HepG2 (cell line): ENCODE results near the gene FOXI3. TPM values are rescaled to one million over a fixed set of nuclear protein-coding genes. Genes with fewer than 3 reads are reported as not detected.

Experiments used
- ATAC-seq: fragments of 200-7000 bp; cut with Tn5 transposase; 3 replicates; pipeline ENCODE4 v1.9.1; 2020; ENCODE audit warnings: mild to moderate bottlenecking, moderate library complexity
- BruUV-seq: library from RNA; stranded (reverse); fragments of 400-500 nt; replicated peaks from 2 replicates; lab custom pipeline; 2021; lab: Mats Ljungman, UMichigan
- CTCF ChIA-PET: fragments of 300-600 bp; formaldehyde crosslinking; extraction: SDS; loops from one replicate; lab custom pipeline; 2021; ENCODE audit warnings: low total read pairs, inconsistent platforms, low intra/inter-chr PET ratio; lab: Yijun Ruan, JAX
- POLR2A ChIA-PET: fragments of 350-600 bp; sonication (Branson Sonifier 250); formaldehyde crosslinking; loops from one replicate; lab custom pipeline; 2020; ENCODE audit warnings: antibody characterized with exemption, inconsistent platforms; lab: Yijun Ruan, JAX
- DNase-seq: peaks from one replicate; pipeline ENCODE4 v3.0.0-alpha.2; 2015; ENCODE audit warnings: low spot score
- FAIRE-seq: peaks from 3 replicates; lab custom pipeline; 2011; peaks lifted over from hg19 to GRCh38; lab: Jason Lieb, UNC
- H2AFZ ChIP-seq: one replicate; pipeline ENCODE4 v1.6.1; 2011; ENCODE audit warnings: low read length, inconsistent platforms
- H3K27ac ChIP-seq: fragments of 300-600 bp; 3 replicates; pipeline ENCODE4 v1.8.0; 2011; ENCODE audit warnings: mixed run types, mild to moderate bottlenecking, mixed read lengths, low read length, inconsistent platforms; ENCODE audit not compliant: insufficient read depth; ENCODE audit errors: extremely low read length
- H3K27me3 ChIP-seq, 2 experiments: fragments of 200-600 bp in 1 of 2; 2 replicates in 1 of 2; 3 replicates in 1 of 2; pipeline versions ENCODE4 v1.6.0 to v1.8.0; 2011; ENCODE audit warnings: low read length in 2 of 2, mild to moderate bottlenecking in 2 of 2, moderate library complexity in 2 of 2, inconsistent platforms in 1 of 2; ENCODE audit not compliant: insufficient read depth in 2 of 2, control insufficient read depth in 1 of 2
- H3K36me3 ChIP-seq, 2 experiments: fragments of 200-600 bp in 1 of 2; replicated peaks in 1 of 2; 2 replicates in 1 of 2; 3 replicates in 1 of 2; pipeline versions ENCODE4 v1.5.1 to v1.8.0; 2011; ENCODE audit warnings: low read length in 2 of 2, inconsistent platforms in 1 of 2; ENCODE audit not compliant: insufficient read depth in 2 of 2, control insufficient read depth in 1 of 2
- H3K4me1 ChIP-seq: 2 replicates; pipeline ENCODE4 v1.5.1; 2012; ENCODE audit warnings: low read length, inconsistent platforms; ENCODE audit not compliant: insufficient read depth
- H3K4me2 ChIP-seq: 2 replicates; pipeline ENCODE4 v1.6.0; 2011; ENCODE audit warnings: low read depth, low read length, inconsistent platforms
- H3K4me3 ChIP-seq, 3 experiments: fragments of 200-600 bp in 1 of 3; sonication (generic), shearing (Covaris generic) in 1 of 3; replicated peaks in 1 of 3; 2 replicates each; pipeline ENCODE4 v1.5.1; 2011 to 2016; ENCODE audit warnings: low read length in 3 of 3, inconsistent platforms in 2 of 3, low read depth in 2 of 3, mild to moderate bottlenecking in 2 of 3, control low read depth in 1 of 3, mixed read lengths in 1 of 3; ENCODE audit not compliant: insufficient read depth in 1 of 3
- H3K79me2 ChIP-seq: one replicate; pipeline ENCODE4 v1.6.1; 2011; ENCODE audit warnings: low read length, inconsistent platforms; ENCODE audit not compliant: insufficient read depth
- H3K9ac ChIP-seq: 2 replicates; pipeline ENCODE4 v1.6.0; 2011; ENCODE audit warnings: mild to moderate bottlenecking, low read depth, low read length, inconsistent platforms; ENCODE audit not compliant: insufficient read depth
- H3K9me3 ChIP-seq: 2 replicates; pipeline ENCODE4 v1.5.1; 2012; ENCODE audit warnings: mild to moderate bottlenecking, low read length
- H4K20me1 ChIP-seq: 2 replicates; pipeline ENCODE4 v1.6.0; 2011; ENCODE audit warnings: inconsistent platforms, mild to moderate bottlenecking, low read length, moderate library complexity; ENCODE audit not compliant: insufficient read depth
- ATAD3A ChIP-seq: sonication (generic); formaldehyde crosslinking; IDR thresholded peaks from 2 replicates; pipeline ENCODE4 v1.4.0; 2020; ENCODE audit warnings: missing genetic modification reagents
- CAMTA2 ChIP-seq: sonication (generic); formaldehyde crosslinking; IDR thresholded peaks from 2 replicates; pipeline ENCODE4 v1.4.0; 2020; ENCODE audit warnings: mild to moderate bottlenecking, missing genetic modification reagents, borderline replicate concordance
- ETV6 ChIP-seq: sonication (generic); formaldehyde crosslinking; conservative IDR thresholded peaks from 2 replicates; pipeline ENCODE4 v1.4.0; 2020; ENCODE audit warnings: missing genetic modification reagents
- FLYWCH1 ChIP-seq: sonication (generic); formaldehyde crosslinking; IDR thresholded peaks from 2 replicates; pipeline ENCODE4 v1.8.1; 2023; ENCODE audit warnings: mild to moderate bottlenecking, missing genetic modification reagents
- RFX1 ChIP-seq: fragments of 450-650 bp; IDR thresholded peaks from 2 replicates; pipeline ENCODE4 v1.6.1; 2017
- TOPORS ChIP-seq: sonication (generic); formaldehyde crosslinking; IDR thresholded peaks from 2 replicates; pipeline ENCODE4 v1.8.0; 2023; ENCODE audit warnings: mild to moderate bottlenecking, missing genetic modification reagents
- ZNF160 ChIP-seq: sonication (generic); formaldehyde crosslinking; IDR thresholded peaks from 2 replicates; pipeline ENCODE4 v1.8.0; 2022; ENCODE audit warnings: mild to moderate bottlenecking, inconsistent platforms, missing genetic modification reagents
- ZNF230 ChIP-seq: sonication (generic); formaldehyde crosslinking; IDR thresholded peaks from 2 replicates; pipeline ENCODE4 v1.4.0; 2020; ENCODE audit warnings: mild to moderate bottlenecking, missing genetic modification reagents
- ZNF556 ChIP-seq: sonication (generic); formaldehyde crosslinking; IDR thresholded peaks from 2 replicates; pipeline ENCODE4 v1.4.0; 2020; ENCODE audit warnings: mild to moderate bottlenecking, missing genetic modification reagents, borderline replicate concordance
- ZNF570 ChIP-seq: sonication (generic); formaldehyde crosslinking; IDR thresholded peaks from 2 replicates; pipeline ENCODE4 v1.4.0; 2020; ENCODE audit warnings: mild to moderate bottlenecking, missing genetic modification reagents, borderline replicate concordance
- WGBS: methylation state at CpG from one replicate; pipeline ENCODE4 v1.1.6; 2017; ENCODE audit warnings: low lambda C conversion rate; 5-methylcytosine and 5-hydroxymethylcytosine counted together
- in situ Hi-C: cut with HindIII; loops from 2 replicates; pipeline ENCODE4 v1.10.0; 2017; ENCODE audit warnings: low pct_unique_long_range_greater_than_20kb; ENCODE audit not compliant: extremely low pct_ligation_motif_present
- intact Hi-C: fragments of 100-400 bp; cut with micrococcal nuclease; formaldehyde crosslinking; loops from one replicate; pipeline ENCODE4 v1.10.0; 2022; ENCODE audit not compliant: unreplicated experiment
- polyA plus RNA-seq, 8 experiments: library from polyadenylated mRNA; depleted of rRNA in 3 of 8; stranded (reverse) in 7 of 8; unstranded in 1 of 8; fragments of >200 nt; fragmentation: Illumina TruSeq in 4 of 8; extraction: Trizol in 4 of 8; gene quantifications; 2 replicates each; pipeline versions ENCODE4 v1.2.1 to v1.2.3, GENCODE V29; 2011 to 2016; ENCODE audit warnings: low read depth in 4 of 8, missing spikeins in 1 of 8, mixed read lengths in 1 of 8; ENCODE audit not compliant: insufficient read depth in 1 of 8
- total RNA-seq, 5 experiments: library from RNA; depleted of rRNA; stranded (reverse); fragments of >200 nt; fragmentation: Illumina TruSeq; extraction: Trizol; gene quantifications; 2 replicates each; pipeline ENCODE4 v1.2.3, GENCODE V29; 2016; ENCODE audit warnings: low read depth in 1 of 5
- TF ChIP-seq, protein P1 (sequence below), 2 experiments: sonication (generic) in 1 of 2; formaldehyde crosslinking in 1 of 2; IDR thresholded peaks; 2 replicates each; pipeline versions ENCODE4 v1.5.1 to v1.6.1; 2011 to 2020; ENCODE audit warnings: borderline replicate concordance in 1 of 2, low read depth in 1 of 2, low read length in 1 of 2, mild to moderate bottlenecking in 1 of 2, missing genetic modification reagents in 1 of 2, moderate library complexity in 1 of 2
- TF ChIP-seq, protein P2 (sequence below): IDR thresholded peaks from 2 replicates; pipeline ENCODE4 v1.6.1; 2018; ENCODE audit warnings: missing genetic modification reagents
- TF ChIP-seq, protein P3 (sequence below): sonication (generic); formaldehyde crosslinking; IDR thresholded peaks from 2 replicates; pipeline ENCODE4 v1.5.0; 2020; ENCODE audit warnings: missing genetic modification reagents
- TF ChIP-seq, protein P4 (sequence below): sonication (generic); formaldehyde crosslinking; IDR thresholded peaks from 2 replicates; pipeline ENCODE4 v1.4.0; 2020; ENCODE audit warnings: missing genetic modification reagents, borderline replicate concordance

FOXI3 gene
- total and polyA plus RNA-seq, 2 of the 13 experiments (the other 11 are each of a cell fraction or from before 2014, with no cell fraction given): not detected

DNA sequence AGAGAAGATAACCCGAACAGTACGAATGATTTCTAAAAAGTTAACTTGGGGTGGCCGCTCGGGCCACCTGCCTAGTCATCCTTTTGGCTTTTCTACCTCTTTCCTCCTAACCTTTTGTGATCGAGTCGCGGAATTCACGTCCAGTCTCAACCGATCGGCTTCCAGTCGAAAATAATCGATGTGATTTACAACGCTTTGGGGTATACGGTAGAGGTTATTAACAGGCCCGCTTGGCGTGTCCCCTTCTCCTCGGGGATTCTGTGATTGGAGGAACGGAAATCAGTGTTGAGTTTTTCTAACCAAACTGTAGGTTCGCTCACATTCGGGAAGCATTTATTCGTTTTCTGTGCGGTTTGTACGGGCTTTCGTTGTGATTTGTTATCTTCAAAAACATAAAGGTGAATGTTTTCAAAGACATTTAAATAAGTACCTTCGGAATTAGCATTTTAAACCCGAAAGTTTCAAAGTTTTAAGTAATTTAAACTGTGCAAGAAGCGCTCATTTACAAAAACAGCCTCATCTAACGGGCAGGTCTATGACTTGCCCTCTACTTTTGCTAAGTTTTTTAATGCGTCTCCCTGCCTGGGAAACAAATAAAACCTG lies 588 bp upstream of the FOXI3 start (continued):
- TF ChIP-seq, protein P1, sequence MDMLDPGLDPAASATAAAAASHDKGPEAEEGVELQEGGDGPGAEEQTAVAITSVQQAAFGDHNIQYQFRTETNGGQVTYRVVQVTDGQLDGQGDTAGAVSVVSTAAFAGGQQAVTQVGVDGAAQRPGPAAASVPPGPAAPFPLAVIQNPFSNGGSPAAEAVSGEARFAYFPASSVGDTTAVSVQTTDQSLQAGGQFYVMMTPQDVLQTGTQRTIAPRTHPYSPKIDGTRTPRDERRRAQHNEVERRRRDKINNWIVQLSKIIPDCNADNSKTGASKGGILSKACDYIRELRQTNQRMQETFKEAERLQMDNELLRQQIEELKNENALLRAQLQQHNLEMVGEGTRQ (IDR thresholded peaks at IDR 0.05; ENCODE audit: low read depth, low read length): no peak
- TF ChIP-seq, protein P1 (CRISPR knock-in tag; IDR thresholded peaks at IDR 0.05; ENCODE audit: borderline replicate concordance): no peak
- TF ChIP-seq CAMTA2 (no peak), ZNF570 (CRISPR knock-in tag) (no peak), TOPORS (CRISPR knock-in tag) (no peak)
- TF ChIP-seq, protein P2, sequence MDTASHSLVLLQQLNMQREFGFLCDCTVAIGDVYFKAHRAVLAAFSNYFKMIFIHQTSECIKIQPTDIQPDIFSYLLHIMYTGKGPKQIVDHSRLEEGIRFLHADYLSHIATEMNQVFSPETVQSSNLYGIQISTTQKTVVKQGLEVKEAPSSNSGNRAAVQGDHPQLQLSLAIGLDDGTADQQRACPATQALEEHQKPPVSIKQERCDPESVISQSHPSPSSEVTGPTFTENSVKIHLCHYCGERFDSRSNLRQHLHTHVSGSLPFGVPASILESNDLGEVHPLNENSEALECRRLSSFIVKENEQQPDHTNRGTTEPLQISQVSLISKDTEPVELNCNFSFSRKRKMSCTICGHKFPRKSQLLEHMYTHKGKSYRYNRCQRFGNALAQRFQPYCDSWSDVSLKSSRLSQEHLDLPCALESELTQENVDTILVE: no peak
- TF ChIP-seq, all 625 proteins: peak for 0

DNA sequence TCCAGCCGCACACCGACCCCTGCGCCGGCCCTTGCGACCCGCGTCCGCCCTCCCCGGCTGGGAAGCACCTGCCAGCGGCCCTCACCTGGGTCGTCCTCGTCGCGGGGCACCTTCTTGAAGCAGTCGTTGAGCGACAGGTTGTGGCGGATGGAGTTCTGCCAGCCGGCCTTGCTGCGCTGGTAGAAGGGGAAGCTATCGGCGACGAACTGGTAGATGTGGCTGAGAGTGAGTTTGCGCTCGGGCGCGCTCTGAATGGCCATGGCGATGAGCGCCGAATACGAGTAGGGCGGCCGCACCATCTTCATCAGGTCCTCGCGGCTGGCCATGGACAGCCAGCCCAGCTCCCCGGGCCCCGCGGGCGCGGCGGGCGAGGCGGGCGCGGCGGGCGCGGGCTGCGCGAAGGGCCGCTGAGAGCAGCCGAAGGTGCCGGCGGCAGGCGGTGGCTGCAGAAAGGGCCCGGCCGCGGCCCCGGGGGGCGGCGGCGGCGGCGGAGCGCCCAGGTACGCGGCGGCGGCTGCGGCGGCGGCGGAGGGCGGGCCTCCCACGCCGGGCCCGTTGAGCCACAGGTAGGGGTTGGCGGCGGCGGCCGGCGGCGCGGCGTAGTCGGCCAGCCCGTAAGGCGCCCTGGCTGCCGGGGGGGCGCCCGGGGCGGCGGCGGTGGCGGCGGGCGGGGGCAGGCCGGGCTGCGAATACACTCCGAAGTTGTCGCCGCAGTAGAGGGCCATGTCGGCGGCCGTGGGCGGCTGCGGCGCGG lies 505 bp downstream of the FOXI3 start:
- peak; percentile 15; the same call in 1 of the 3 replicates for ATAC-seq
- FAIRE-seq: no peak
- Histone ChIP-seq H3K4me3 (no peak overlapping the region; a peak in 1 of 6 replicates), H3K4me2 (no peak overlapping the region), H3K79me2 (no peaks in the 10 kb centered on the region), H2AFZ (no peak overlapping the region), H3K9me3 (no peaks in the 10 kb centered on the region), H3K27me3 (peaks cover 0 to 29% of the 10 kb centered on the region in 2 experiments; a peak in 3 of 5 replicates), H3K4me1 (no peaks in the 10 kb centered on the region), H3K27ac (no peak overlapping the region), H3K36me3 (no peaks in the 10 kb centered on the region), H4K20me1 (no peaks in the 10 kb centered on the region), H3K9ac (no peak overlapping the region)
- in situ Hi-C loops (loop anchor here (25.0 kb wide), 1 partner anchor 390 kb away; the partner anchor contains the start of genes KRCC1 and SMYD1), intact Hi-C loops (no loop called here)
- POLR2A ChIA-PET: no interaction called here
- no TSS peak for BruUV-seq
- WGBS: 91% methylated on average over 98 of the region's 108 CpGs
- CTCF ChIA-PET: interaction anchor here (1.5 kb wide), 1 partner anchor 265 kb away, joined by 4 read pairs; no protein-coding TSS in a partner anchor
- no peak for DNase-seq
- no peak for TF ChIP-seq ATAD3A (CRISPR knock-in tag)
- TF ChIP-seq RFX1: no peak
- TF ChIP-seq ZNF230 (CRISPR knock-in tag): no peak
- no peak for TF ChIP-seq ETV6 (CRISPR knock-in tag)
- TF ChIP-seq, protein P3, sequence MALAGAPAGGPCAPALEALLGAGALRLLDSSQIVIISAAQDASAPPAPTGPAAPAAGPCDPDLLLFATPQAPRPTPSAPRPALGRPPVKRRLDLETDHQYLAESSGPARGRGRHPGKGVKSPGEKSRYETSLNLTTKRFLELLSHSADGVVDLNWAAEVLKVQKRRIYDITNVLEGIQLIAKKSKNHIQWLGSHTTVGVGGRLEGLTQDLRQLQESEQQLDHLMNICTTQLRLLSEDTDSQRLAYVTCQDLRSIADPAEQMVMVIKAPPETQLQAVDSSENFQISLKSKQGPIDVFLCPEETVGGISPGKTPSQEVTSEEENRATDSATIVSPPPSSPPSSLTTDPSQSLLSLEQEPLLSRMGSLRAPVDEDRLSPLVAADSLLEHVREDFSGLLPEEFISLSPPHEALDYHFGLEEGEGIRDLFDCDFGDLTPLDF (CRISPR knock-in tag): no peak
- no peak for TF ChIP-seq FLYWCH1
- no peak for TF ChIP-seq ZNF556 (CRISPR knock-in tag)
- TF ChIP-seq, protein P4, sequence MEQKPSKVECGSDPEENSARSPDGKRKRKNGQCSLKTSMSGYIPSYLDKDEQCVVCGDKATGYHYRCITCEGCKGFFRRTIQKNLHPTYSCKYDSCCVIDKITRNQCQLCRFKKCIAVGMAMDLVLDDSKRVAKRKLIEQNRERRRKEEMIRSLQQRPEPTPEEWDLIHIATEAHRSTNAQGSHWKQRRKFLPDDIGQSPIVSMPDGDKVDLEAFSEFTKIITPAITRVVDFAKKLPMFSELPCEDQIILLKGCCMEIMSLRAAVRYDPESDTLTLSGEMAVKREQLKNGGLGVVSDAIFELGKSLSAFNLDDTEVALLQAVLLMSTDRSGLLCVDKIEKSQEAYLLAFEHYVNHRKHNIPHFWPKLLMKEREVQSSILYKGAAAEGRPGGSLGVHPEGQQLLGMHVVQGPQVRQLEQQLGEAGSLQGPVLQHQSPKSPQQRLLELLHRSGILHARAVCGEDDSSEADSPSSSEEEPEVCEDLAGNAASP: no peak
- TF ChIP-seq ZNF160: no peak
